AG09319 (cell line): ENCODE results near the gene ATG3.
"Not testable (repeated sequence)": the region's sequence is repeated elsewhere in the genome, so short reads cannot be mapped to it uniquely, and the experiment has no call there.

ENCODE experiments used
- DNase-seq: peaks from one replicate; pipeline ENCODE4 v3.0.0-alpha.2; 2010; ENCODE audit warnings: low read depth; ENCODE audit errors: extremely low read depth
- CTCF ChIP-seq: IDR thresholded peaks from 2 replicates; pipeline ENCODE4 v1.5.1; 2011; ENCODE audit warnings: low read depth, mild to moderate bottlenecking, inconsistent platforms, low read length, moderate library complexity

ATG3 gene

GRCh38 chr3:112497897-112498548, 63.7 kb downstream of the ATG3 start:
- no peak for DNase-seq
- no peak for TF ChIP-seq CTCF

GRCh38 chr3:112496366-112497067, 65.2 kb downstream of the ATG3 start:
- no peak for DNase-seq
- no peak for TF ChIP-seq CTCF

GRCh38 chr3:112494448-112494767, 67.4 kb downstream of the ATG3 start:
- not testable (repeated sequence) for DNase-seq

GRCh38 chr3:112492124-112492523, 69.6 kb downstream of the ATG3 start:
- DNase-seq: no peak
- no peak for TF ChIP-seq CTCF

GRCh38 chr3:112491373-112491772, 70.4 kb downstream of the ATG3 start:
- no peak for DNase-seq
- no peak for TF ChIP-seq CTCF

- TF ChIP-seq CTCF: no peak
Measured at GRCh38 chr3:112489674-112490479, 71.9 kb downstream of the ATG3 start.

GRCh38 chr3:112486811-112487505, 74.8 kb downstream of the ATG3 start:
- TF ChIP-seq CTCF: no peak
- DNase-seq: no peak

More at GRCh38 chr3:112489674-112490479, 71.9 kb downstream of the ATG3 start:
- no peak for DNase-seq
